Colonic mucosa (tissue), 4 donors: Measurements from ENCODE around the gene PAGE4. TPM values are rescaled to one million over a fixed set of nuclear protein-coding genes. Genes with fewer than 3 reads are reported as not detected.

Experiments used
- DNase-seq: peaks from one replicate; pipeline ENCODE4 v3.0.0-alpha.2; 2020
- H3K27ac ChIP-seq: fragments of 200-600 bp; one replicate; pipeline ENCODE4 v1.8.0; 2021
- H3K27me3 ChIP-seq: fragments of 200-600 bp; one replicate; pipeline ENCODE4 v1.8.0; 2021
- H3K36me3 ChIP-seq: fragments of 200-600 bp; one replicate; pipeline ENCODE4 v1.8.0; 2021
- H3K4me1 ChIP-seq: fragments of 200-600 bp; one replicate; pipeline ENCODE4 v1.8.0; 2021; ENCODE audit warnings: mild to moderate bottlenecking
- H3K4me3 ChIP-seq: fragments of 200-600 bp; one replicate; pipeline ENCODE4 v1.8.0; 2021
- H3K9ac ChIP-seq, 2 donors: one replicate each; pipeline ENCODE4 v1.7.0; 2013; ENCODE audit warnings: control low read depth in 2 of 2, low read depth in 2 of 2, low read length in 2 of 2
- H3K9me3 ChIP-seq: fragments of 200-600 bp; one replicate; pipeline ENCODE4 v1.8.0; 2021
- CTCF ChIP-seq: fragments of 200-600 bp; IDR thresholded peaks from one replicate; pipeline ENCODE4 v1.8.0; 2022; ENCODE audit warnings: antibody characterized with exemption, mild to moderate bottlenecking
- intact Hi-C: fragments of 100-400 bp; cut with DNase I; formaldehyde crosslinking; loops from one replicate; pipeline ENCODE4 v1.14.1; 2022
- total RNA-seq, 2 donors: library from RNA; stranded (reverse); fragmentation: NEBNext Ultra II Directional in 1 of 2; extraction: Animal tissue kit (Norgen Biotek cat#: 25700) in 1 of 2; gene quantifications; one replicate each; pipeline ENCODE4 v1.2.1, GENCODE V29; 2021
- donor health status: healthy.
- donor health status: DM: no; HTN: no; CAD: no.
- donor health status: DM: no; HTN: no; CAD: no.

PAGE4 gene
- total RNA-seq, 2 donors from 2014 or later, result not detected

GRCh38 chrX:49850028-49850427 is 20.9 kb downstream of the PAGE4 start:
- Histone ChIP-seq H3K4me1 (no peaks in the 10 kb centered on the region), H3K27me3 (peaks cover 9% of the 10 kb centered on the region), H3K4me3 (no peak overlapping the region), H3K36me3 (no peaks in the 10 kb centered on the region), H3K9me3 (no peaks in the 10 kb centered on the region), H3K27ac (no peak overlapping the region), H3K9ac (no peak overlapping the region)
- intact Hi-C loops, result no loop called here
- no peak for TF ChIP-seq CTCF
- DNase-seq, result no peak

GRCh38 chrX:49853661-49854060 is 24.6 kb downstream of the PAGE4 start:
- no peak overlapping the region for H3K4me3 ChIP-seq
- H3K4me1 ChIP-seq, result no peaks in the 10 kb centered on the region
- H3K27me3 ChIP-seq, result peaks cover 9% of the 10 kb centered on the region
- no peaks in the 10 kb centered on the region for H3K9me3 ChIP-seq
- H3K36me3 ChIP-seq, result no peaks in the 10 kb centered on the region
- intact Hi-C loops, result no loop called here
- no peak for TF ChIP-seq CTCF
- no peak overlapping the region for H3K27ac ChIP-seq
- no peak overlapping the region for H3K9ac ChIP-seq
- DNase-seq, result no peak

- no peak for DNase-seq
- H3K4me1 ChIP-seq, result no peaks in the 10 kb centered on the region
- no peaks in the 10 kb centered on the region for H3K9me3 ChIP-seq
- no peak for TF ChIP-seq CTCF
- no peak overlapping the region for H3K27ac ChIP-seq
- H3K4me3 ChIP-seq, result no peak overlapping the region
- intact Hi-C loops, result no loop called here
- no peaks in the 10 kb centered on the region for H3K36me3 ChIP-seq
- H3K27me3 ChIP-seq, result peaks cover 9% of the 10 kb centered on the region
- no peak overlapping the region for H3K9ac ChIP-seq
These were observed 27.7 kb downstream of the PAGE4 start for GRCh38 chrX:49856819-49857218.

GRCh38 chrX:49858341-49858740 is 29.2 kb downstream of the PAGE4 start:
- intact Hi-C loops, result no loop called here
- Histone ChIP-seq H3K4me1 (no peaks in the 10 kb centered on the region), H3K27ac (no peak overlapping the region), H3K9ac (no peak overlapping the region), H3K4me3 (no peak overlapping the region), H3K9me3 (no peaks in the 10 kb centered on the region), H3K36me3 (no peaks in the 10 kb centered on the region), H3K27me3 (peaks cover 3% of the 10 kb centered on the region)
- DNase-seq, result no peak
- no peak for TF ChIP-seq CTCF

GRCh38 chrX:49859491-49859890 is 30.4 kb downstream of the PAGE4 start:
- Histone ChIP-seq H3K9ac (no peak overlapping the region), H3K4me1 (no peaks in the 10 kb centered on the region), H3K27ac (no peak overlapping the region), H3K27me3 (no peaks in the 10 kb centered on the region), H3K36me3 (no peaks in the 10 kb centered on the region), H3K4me3 (no peak overlapping the region), H3K9me3 (no peaks in the 10 kb centered on the region)
- no peak for TF ChIP-seq CTCF
- intact Hi-C loops, result no loop called here
- DNase-seq, result no peak
